GM23248 (cell line): ENCODE data around the gene ATR. TPM values are rescaled to one million over a fixed set of nuclear protein-coding genes. Genes with fewer than 3 reads are reported as not detected.
A peak's percentile ranks its signal among the peaks of the same experiment; 100 is the strongest.

Experiments used
- DNase-seq: peaks from one replicate; pipeline ENCODE4 v3.0.0-alpha.2; 2015
- H2AFZ ChIP-seq: fragments of 200-600 bp; sonication (generic); 2 replicates; pipeline ENCODE4 v1.6.1; 2016; ENCODE audit warnings: antibody characterized with exemption
- H3F3A ChIP-seq: fragments of 200-600 bp; sonication (generic); 2 replicates; pipeline ENCODE4 v1.6.1; 2016; ENCODE audit warnings: mild to moderate bottlenecking, antibody characterized with exemption, mixed run types; ENCODE audit not compliant: insufficient read depth
- H3K27ac ChIP-seq: fragments of 200-600 bp; sonication (generic); 2 replicates; pipeline ENCODE4 v1.5.1; 2016; ENCODE audit warnings: mild to moderate bottlenecking
- H3K27me3 ChIP-seq: fragments of 200-600 bp; sonication (generic); replicated peaks from 2 replicates; pipeline ENCODE4 v1.6.1; 2016; ENCODE audit warnings: mild to moderate bottlenecking; ENCODE audit not compliant: insufficient read depth
- H3K36me3 ChIP-seq: fragments of 200-600 bp; sonication (generic); 2 replicates; pipeline ENCODE4 v1.6.1; 2016; ENCODE audit warnings: low read depth, mild to moderate bottlenecking
- H3K4me1 ChIP-seq: fragments of 200-600 bp; sonication (generic); 2 replicates; pipeline ENCODE4 v1.6.1; 2016; ENCODE audit warnings: mild to moderate bottlenecking; ENCODE audit not compliant: insufficient read depth
- H3K4me2 ChIP-seq: fragments of 200-600 bp; sonication (generic); one replicate; pipeline ENCODE4 v1.6.1; 2016; ENCODE audit warnings: mild to moderate bottlenecking; ENCODE audit not compliant: unreplicated experiment
- H3K4me3 ChIP-seq: fragments of 200-600 bp; sonication (generic); 2 replicates; pipeline ENCODE4 v1.5.1; 2016; ENCODE audit warnings: mild to moderate bottlenecking
- H3K79me2 ChIP-seq: fragments of 200-600 bp; sonication (generic); 2 replicates; pipeline ENCODE4 v1.6.1; 2016; ENCODE audit warnings: mild to moderate bottlenecking; ENCODE audit not compliant: insufficient read depth
- H3K9ac ChIP-seq: fragments of 200-600 bp; sonication (generic); 2 replicates; pipeline ENCODE4 v1.6.1; 2016; ENCODE audit warnings: mild to moderate bottlenecking
- H3K9me2 ChIP-seq: fragments of 200-600 bp; sonication (generic); 2 replicates; pipeline ENCODE4 v1.6.1; 2016; ENCODE audit warnings: mixed run types, mild to moderate bottlenecking, moderate library complexity; ENCODE audit not compliant: insufficient read depth
- H3K9me3 ChIP-seq: fragments of 200-600 bp; sonication (generic); one replicate; pipeline ENCODE4 v1.6.1; 2017; ENCODE audit warnings: low read depth
- H4K20me1 ChIP-seq: fragments of 200-600 bp; sonication (generic); 2 replicates; pipeline ENCODE4 v1.6.0; 2016; ENCODE audit not compliant: insufficient read depth
- EZH2 ChIP-seq: fragments of 200-600 bp; sonication (generic); IDR thresholded peaks from 2 replicates; pipeline ENCODE4 v1.6.1; 2018; ENCODE audit warnings: antibody characterized with exemption, mild to moderate bottlenecking; ENCODE audit not compliant: insufficient read depth, poor library complexity, severe bottlenecking
- EZH2phosphoT487 ChIP-seq: fragments of 200-600 bp; sonication (generic); IDR thresholded peaks from 2 replicates; pipeline ENCODE4 v1.6.1; 2018; ENCODE audit warnings: antibody characterized with exemption, moderate library complexity, mild to moderate bottlenecking, low read depth; ENCODE audit not compliant: insufficient read depth
- WGBS, 2 experiments: methylation state at CpG; one replicate each; pipeline ENCODE4 v1.1.6; 2015 to 2017; ENCODE audit warnings: low lambda C conversion rate in 2 of 2, low coverage in 1 of 2; ENCODE audit errors: missing lambda C conversion rate in 2 of 2; 5-methylcytosine and 5-hydroxymethylcytosine counted together
- in situ Hi-C: fragments of 300-500 bp; cut with MboI; formaldehyde crosslinking; loops from 2 replicates; pipeline ENCODE4 v1.15.0; 2020
- polyA plus RNA-seq: library from polyadenylated mRNA; unstranded; fragments of >200 nt; fragmentation: Nextera tagmentation; extraction: Ambion mirVana; gene quantifications from 2 replicates; pipeline ENCODE4 v1.2.1, GENCODE V29; 2016
- total RNA-seq: library from RNA; depleted of rRNA; stranded (reverse); fragments of >200 nt; shearing (Covaris generic); gene quantifications from 2 replicates; pipeline ENCODE4 v1.2.3, GENCODE V29; 2014

Gene ATR
- total and polyA plus RNA-seq, 2 experiments from 2014 or later = 15.1 to 28.3 TPM

DNA sequence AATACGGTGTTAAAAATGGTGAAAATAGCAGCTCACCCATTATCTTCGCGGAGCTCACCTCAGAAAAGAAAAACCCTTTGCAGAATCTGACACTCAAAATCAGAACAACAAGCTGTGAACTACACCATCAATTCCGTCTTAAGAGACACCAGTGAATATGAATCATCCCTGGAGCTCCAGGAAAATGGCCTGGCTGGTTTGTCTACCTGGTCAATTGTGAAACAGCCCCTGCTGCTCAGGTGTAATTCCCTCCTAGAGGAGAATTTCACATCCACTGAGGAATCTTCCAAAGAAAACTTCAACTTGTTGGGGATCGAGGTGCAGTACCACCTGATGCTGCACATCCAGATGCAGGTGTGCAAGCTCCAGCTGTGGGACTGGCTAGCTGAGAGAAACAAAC, 127.7 kb downstream of the ATR start:
- Histone ChIP-seq H2AFZ (no peak overlapping the region), H3K79me2 (peaks cover 19% of the 10 kb centered on the region), H4K20me1 (no peaks in the 10 kb centered on the region), H3K4me3 (no peak overlapping the region), H3K9me3 (no peaks in the 10 kb centered on the region), H3K9ac (no peak overlapping the region), H3F3A (peaks cover 18% of the 10 kb centered on the region), H3K27ac (no peak overlapping the region), H3K36me3 (peaks cover 13% of the 10 kb centered on the region; the same call in 1 of the 2 replicates), H3K27me3 (no peaks in the 10 kb centered on the region), H3K9me2 (no peaks in the 10 kb centered on the region), H3K4me2 (no peak overlapping the region), H3K4me1 (peaks cover 14% of the 10 kb centered on the region)
- in situ Hi-C loops = no loop called here
- no peak for DNase-seq
- 83 to 86% methylated on average over 5 of the region's 5 CpGs for WGBS, 2 experiments
- TF ChIP-seq EZH2phosphoT487 = no peak
- no peak for TF ChIP-seq EZH2

DNA sequence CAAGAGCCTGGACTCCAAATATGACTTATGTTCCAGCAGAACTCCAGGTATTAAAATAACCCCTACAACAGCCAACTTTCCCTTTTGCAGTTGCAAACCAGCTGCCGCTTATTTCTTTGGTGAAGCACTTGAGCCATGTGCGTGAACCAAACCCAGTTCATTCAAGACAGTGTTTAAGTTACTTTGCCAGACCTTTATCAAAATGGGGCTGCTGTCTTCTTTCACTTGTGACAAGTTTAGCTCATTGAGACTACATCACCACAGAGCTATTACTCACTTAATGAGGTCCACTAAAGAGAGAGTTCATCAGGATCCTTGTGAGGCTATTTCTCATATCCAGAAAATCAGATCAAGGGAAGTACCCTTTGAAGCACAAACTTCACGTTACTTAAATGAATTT, 128.3 kb downstream of the ATR start:
- H3K27me3 ChIP-seq = no peaks in the 10 kb centered on the region

DNA sequence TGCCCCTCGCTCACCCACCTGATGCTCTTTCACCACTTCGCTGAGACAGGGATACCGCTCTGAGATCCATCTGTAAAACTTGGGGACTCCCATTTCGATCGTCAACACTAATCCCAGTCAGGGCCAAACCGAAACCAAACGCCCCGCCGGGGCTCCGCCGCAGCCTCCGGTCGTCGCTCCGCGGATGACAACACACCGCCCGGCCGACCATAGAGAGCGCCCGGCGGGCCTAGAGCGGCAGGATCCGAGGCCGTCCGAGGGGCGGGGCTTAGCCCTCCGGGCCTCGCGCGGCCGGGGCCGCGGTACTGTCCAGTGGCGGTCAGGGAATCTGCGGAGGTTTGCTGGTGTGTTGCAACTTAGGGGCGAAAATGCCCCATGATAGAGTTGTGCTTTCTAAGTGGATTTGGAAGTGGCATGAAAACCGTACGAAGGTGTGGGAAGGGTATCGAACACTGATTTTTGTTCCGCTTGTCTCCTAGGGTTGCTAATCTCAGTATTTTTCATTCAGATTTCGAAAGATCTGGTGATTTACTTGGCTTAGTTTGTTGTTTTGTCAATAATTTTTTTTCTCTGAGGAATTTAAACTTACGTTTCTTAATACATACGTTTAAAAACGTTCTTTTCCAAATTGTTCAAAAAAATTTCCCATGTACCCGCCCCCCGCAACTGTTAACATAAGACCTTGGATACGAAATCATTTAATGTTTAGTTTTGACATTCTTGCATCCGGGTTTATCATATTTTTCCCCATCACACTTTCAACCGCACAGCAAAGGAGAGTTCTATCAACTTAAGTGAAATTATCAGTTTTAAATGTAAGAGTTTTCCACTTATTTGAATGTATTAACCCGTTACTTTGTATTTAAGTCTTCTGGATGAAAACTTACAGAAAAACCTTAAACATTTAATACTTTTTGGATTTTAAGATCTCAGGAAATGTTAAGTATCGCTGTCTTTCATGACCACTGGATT, 130.4 kb downstream of the ATR start, which contains the start of gene XRN1:
Gene XRN1, minus strand, starts transcription at position 186 of the 972 bp plus-strand sequence. Its CDS starts 93 bp downstream, at position 93.
- Histone ChIP-seq H3K9me3 (no peaks in the 10 kb centered on the region), H3K27ac (peak within 1 kb of the TSS; percentile 95), H4K20me1 (no peaks in the 10 kb centered on the region; the same call in 1 of the 2 replicates), H3K9me2 (no peaks in the 10 kb centered on the region), H3K36me3 (0 out of 2 replicates have a peak, but pooled peaks cover 5% of the 10 kb centered on the region), H3K4me1 (peaks cover 26% of the 10 kb centered on the region), H3K4me2 (peak within 1 kb of the TSS; percentile 92), H2AFZ (peak within 1 kb of the TSS; percentile 98), H3K4me3 (peak within 1 kb of the TSS; percentile 89), H3K79me2 (peaks cover 47% of the 10 kb centered on the region), H3F3A (peaks cover 18% of the 10 kb centered on the region), H3K9ac (peak within 1 kb of the TSS; percentile 99), H3K27me3 (no peaks in the 10 kb centered on the region)
- no peak for TF ChIP-seq EZH2phosphoT487
- TF ChIP-seq EZH2 = no peak
- 3% methylated on average over 51 to 52 of the region's 52 CpGs for WGBS, 2 experiments
- in situ Hi-C loops = no loop called here
- DNase-seq = peak; percentile 98

More for the DNA sequence above, 128.3 kb downstream of the ATR start:
- Histone ChIP-seq H3K9ac (no peak overlapping the region), H3K4me3 (no peak overlapping the region), H3K79me2 (peaks cover 26% of the 10 kb centered on the region), H3F3A (peaks cover 18% of the 10 kb centered on the region), H3K27ac (no peak overlapping the region), H3K4me2 (no peak overlapping the region), H2AFZ (no peak overlapping the region), H3K9me2 (no peaks in the 10 kb centered on the region), H4K20me1 (no peaks in the 10 kb centered on the region), H3K36me3 (0 out of 2 replicates have a peak, but pooled peaks cover 6% of the 10 kb centered on the region), H3K9me3 (no peaks in the 10 kb centered on the region), H3K4me1 (peaks cover 20% of the 10 kb centered on the region)
- WGBS, 2 experiments = 96 to 100% methylated on average over 3 of the region's 3 CpGs
- DNase-seq = no peak
- in situ Hi-C loops = no loop called here
- TF ChIP-seq EZH2phosphoT487 = no peak
- no peak for TF ChIP-seq EZH2

DNA sequence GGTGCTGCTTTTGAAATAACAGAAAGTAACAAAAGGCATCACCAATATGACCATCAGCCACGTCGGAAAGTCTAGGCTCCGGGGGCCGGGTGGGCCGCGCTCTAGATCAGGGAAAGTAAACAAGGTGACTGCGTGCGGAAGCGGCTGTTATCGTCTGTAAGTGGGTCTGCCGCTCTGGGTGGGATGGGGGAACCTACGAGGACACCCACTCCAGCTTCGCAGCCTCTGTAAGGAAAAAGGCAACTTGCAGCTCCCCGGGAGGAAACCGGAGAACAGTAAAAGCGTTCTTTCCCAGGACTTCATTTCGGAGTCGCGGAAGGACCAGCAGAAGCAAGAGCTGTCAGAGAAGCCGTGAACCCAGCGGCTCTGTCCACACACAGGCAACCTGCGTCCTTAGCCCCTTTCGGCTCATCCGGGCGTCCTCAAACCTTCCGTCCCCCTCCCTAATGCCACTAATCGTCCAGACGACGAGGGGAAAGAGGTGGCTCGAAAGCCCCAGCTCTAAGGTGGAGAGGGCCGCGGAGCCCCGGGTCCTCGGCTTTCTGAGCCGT, 131.2 kb downstream of the ATR start:
- peak; percentile 71 for DNase-seq
- no peaks in the 10 kb centered on the region for H3K27me3 ChIP-seq
- 2% methylated on average over 34 to 35 of the region's 35 CpGs for WGBS, 2 experiments
- peak overlapping the region; percentile 98 for H2AFZ ChIP-seq
- H3K4me1 ChIP-seq = peaks cover 26% of the 10 kb centered on the region
- peaks cover 18% of the 10 kb centered on the region for H3F3A ChIP-seq
- 0 out of 2 replicates have a peak, but pooled peaks cover 1% of the 10 kb centered on the region for H3K36me3 ChIP-seq
- no peaks in the 10 kb centered on the region; the same call in 1 of the 2 replicates for H4K20me1 ChIP-seq
- peaks cover 55% of the 10 kb centered on the region for H3K79me2 ChIP-seq
- peak overlapping the region; percentile 99 for H3K9ac ChIP-seq
- peak overlapping the region; percentile 89 for H3K4me3 ChIP-seq
- in situ Hi-C loops = no loop called here
- H3K9me3 ChIP-seq = no peaks in the 10 kb centered on the region
- TF ChIP-seq EZH2phosphoT487 = no peak
- no peak for TF ChIP-seq EZH2
- H3K4me2 ChIP-seq = peak overlapping the region; percentile 90
- peak overlapping the region; percentile 95 for H3K27ac ChIP-seq
- no peaks in the 10 kb centered on the region for H3K9me2 ChIP-seq
